Adrenal gland (tissue), 12 donors: Measurements from ENCODE around the gene TENM4. TPM values are rescaled to one million over a fixed set of nuclear protein-coding genes. Genes with fewer than 3 reads are reported as not detected.
A peak's percentile ranks its signal among the peaks of the same experiment; 100 is the strongest.

Experiments used
- DNase-seq, 7 donors: peaks; one replicate each; pipeline ENCODE4 v3.0.0-alpha.2; 2019 to 2020
- H3K27ac ChIP-seq, 5 donors: fragments of 200-600 bp; sonication (generic) in 4 of 5; 1 replicate in 3 of 5; 2 replicates in 2 of 5; pipeline versions ENCODE4 v1.5.1 to v1.8.0; 2016 to 2020; ENCODE audit warnings: mild to moderate bottlenecking in 1 of 5
- H3K27me3 ChIP-seq: fragments of 200-600 bp; 2 replicates; pipeline ENCODE4 v1.8.0; 2021
- H3K36me3 ChIP-seq, 2 donors: fragments of 200-600 bp; replicated peaks in 1 of 2; 1 replicate in 1 of 2; 2 replicates in 1 of 2; pipeline versions ENCODE4 v1.5.1 to v1.8.0; 2018 to 2022
- H3K4me1 ChIP-seq, 2 donors: fragments of 200-600 bp; replicated peaks in 1 of 2; 1 replicate in 1 of 2; 2 replicates in 1 of 2; pipeline versions ENCODE4 v1.5.1 to v1.8.0; 2018 to 2021
- H3K4me3 ChIP-seq, 4 donors: fragments of 200-600 bp; sonication (generic) in 3 of 4; one replicate each; pipeline ENCODE4 v1.5.1; 2016 to 2018
- H3K9me3 ChIP-seq, 3 donors: fragments of 200-600 bp; sonication (generic) in 1 of 3; replicated peaks in 1 of 3; 1 replicate in 2 of 3; 2 replicates in 1 of 3; pipeline versions ENCODE4 v1.5.1 to v1.8.0; 2016 to 2021
- CTCF ChIP-seq, 6 experiments: fragments of 450-650 bp in 4 of 6; fragments of 200-600 bp in 2 of 6; sonication (generic) in 1 of 6; IDR thresholded peaks; 1 replicate in 5 of 6; 2 replicates in 1 of 6; pipeline versions ENCODE4 v1.5.1 to v1.8.0; 2016 to 2021; ENCODE audit warnings: antibody characterized with exemption in 6 of 6, mild to moderate bottlenecking in 2 of 6, moderate library complexity in 1 of 6
- POLR2A ChIP-seq, 2 donors: fragments of 450-650 bp; IDR thresholded peaks; one replicate each; pipeline ENCODE4 v1.6.1; 2017; ENCODE audit warnings: antibody characterized with exemption in 2 of 2, mild to moderate bottlenecking in 2 of 2, moderate library complexity in 1 of 2
- WGBS, 4 donors: extraction: QIAGEN DNeasy Blood & Tissue Kit in 2 of 4; methylation state at CpG; one replicate each; pipeline versions ENCODE4 v1.1.5 to v1.1.7; 2013 to 2017; 5-methylcytosine and 5-hydroxymethylcytosine counted together
- intact Hi-C, 2 donors: fragments of 100-400 bp; cut with DNase I; formaldehyde crosslinking; loops; one replicate each; pipeline versions ENCODE4 v1.14.1 to v1.15.0; 2022 to 2023
- polyA plus RNA-seq, 3 donors: library from polyadenylated mRNA; stranded (reverse); fragments of 200-250 nt in 2 of 3; fragments of 350-450 nt in 1 of 3; fragmentation: Illumina TruSeq in 1 of 3; extraction: RNeasy Lipid Tissue Mini Kit (QIAGEN cat#74804) in 1 of 3; gene quantifications; one replicate each; pipeline ENCODE4 v1.2.3, GENCODE V29; 2013 to 2014
- total RNA-seq, 9 donors: library from RNA; depleted of rRNA in 4 of 9; stranded (reverse); fragments of >200 nt in 4 of 9; fragments of 120-200 nt in 1 of 9; fragmentation: NEBNext Ultra II Directional in 1 of 9; extraction: Animal tissue kit (Norgen Biotek cat#: 25700) in 1 of 9; gene quantifications; one replicate each; pipeline versions ENCODE4 v1.1.0 to v1.2.4, GENCODE V29; 2013 to 2023
- donor health status: healthy with polysubstance abuse.
- donor health status: Bipolar disorder and iron deficiency.
- donor health status: DM: yes; HTN: yes; CAD: no.
- donor health status: DM: no; HTN: no; CAD: no.
- donor health status: DM: no; HTN: no; CAD: no.
- donor health status: DM: yes; HTN: yes; CAD: no.

Gene TENM4
- total and polyA plus RNA-seq, 12 donors: 0.74 to 24.9 (median 6.7) TPM

- Histone ChIP-seq H3K4me3 (no peak overlapping the region), H3K9me3 (no peaks in the 10 kb centered on the region), H3K36me3 (no peaks in the 10 kb centered on the region), H3K27me3 (no peaks in the 10 kb centered on the region), H3K4me1 (no peaks in the 10 kb centered on the region), H3K27ac (no peak overlapping the region)
- no peak for TF ChIP-seq CTCF (IDR thresholded peaks at IDR 0.05)
- DNase-seq: no peak
- intact Hi-C loops: no loop called here
- 64 to 87% (median 71%) methylated on average over 6 of the region's 6 CpGs for WGBS, 4 donors
These were observed 373.5 kb downstream of the TENM4 start for GRCh38 chr11:79067352-79067679.

DNA sequence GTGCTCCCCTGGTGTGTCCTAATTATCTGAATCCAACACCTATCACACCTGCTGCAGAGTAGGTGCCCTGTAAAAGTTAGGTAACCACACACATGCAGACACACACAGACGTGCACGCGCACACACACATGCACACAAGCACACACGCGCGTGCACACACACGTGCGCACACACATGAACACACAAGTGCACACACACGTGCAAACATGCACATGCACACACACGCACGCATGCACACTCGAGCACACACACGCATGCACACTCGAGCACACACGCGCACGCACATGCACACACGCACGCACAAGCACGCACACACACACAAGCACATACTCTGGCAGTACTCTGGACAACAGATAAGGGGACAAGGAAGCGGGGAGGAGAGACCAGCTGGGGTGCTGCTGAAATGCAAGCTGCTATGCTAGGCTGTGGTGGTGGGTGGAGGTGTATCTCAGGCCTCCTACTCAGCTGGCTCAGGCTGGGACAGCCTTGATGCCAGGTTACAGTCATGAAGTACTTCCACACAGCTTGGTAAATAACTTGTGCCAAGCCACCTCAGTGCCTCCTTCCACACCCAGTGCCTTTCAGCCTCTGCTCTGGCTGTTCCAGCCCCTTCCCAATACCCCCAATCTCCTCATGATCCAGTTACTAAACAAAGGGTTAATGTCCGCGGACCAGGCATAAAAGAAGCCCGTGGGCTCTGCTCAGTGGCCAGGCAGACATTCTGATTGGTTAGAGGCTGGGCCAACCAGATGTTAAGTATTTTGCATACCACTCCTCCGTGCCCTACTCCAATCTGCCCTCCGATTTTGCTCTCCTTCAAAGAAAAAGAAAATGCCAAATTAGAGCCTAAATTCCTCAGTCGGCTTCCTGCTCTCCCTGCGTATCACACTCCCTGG lies 374.1 kb downstream of the TENM4 start:
- Histone ChIP-seq H3K27me3 (no peaks in the 10 kb centered on the region), H3K4me1 (no peaks in the 10 kb centered on the region), H3K27ac (no peak overlapping the region), H3K36me3 (no peaks in the 10 kb centered on the region), H3K9me3 (no peaks in the 10 kb centered on the region), H3K4me3 (no peak overlapping the region)
- intact Hi-C loops: no loop called here
- no peak for TF ChIP-seq CTCF (IDR thresholded peaks at IDR 0.05)
- TF ChIP-seq POLR2A (IDR thresholded peaks at IDR 0.05): no peak
- WGBS, 4 donors: 80 to 84% (median 83%) methylated on average over 28 of the region's 28 CpGs
- no peak for DNase-seq

- no peak overlapping the region for H3K27ac ChIP-seq
- no peaks in the 10 kb centered on the region for H3K4me1 ChIP-seq
- no peaks in the 10 kb centered on the region for H3K9me3 ChIP-seq
- no peak for TF ChIP-seq POLR2A (IDR thresholded peaks at IDR 0.05)
- peak in 2 of 6 experiments; percentile 22 to 25 for TF ChIP-seq CTCF (IDR thresholded peaks at IDR 0.05)
- H3K4me3 ChIP-seq: no peak overlapping the region
- H3K36me3 ChIP-seq: no peaks in the 10 kb centered on the region
- peak in 2 of 7 donors; percentile 12 to 25 for DNase-seq
- intact Hi-C loops: no loop called here
- WGBS, 4 donors: 66 to 75% (median 70%) methylated on average over 12 to 16 of the region's 16 CpGs
- no peaks in the 10 kb centered on the region for H3K27me3 ChIP-seq
These were observed 377.7 kb downstream of the TENM4 start for GRCh38 chr11:79062814-79063762.
